T47D (cell line): ENCODE measurements around the gene CBFA2T3.

Source experiments
- DNase-seq, 2 experiments: peaks; one replicate each; pipeline versions ENCODE4 v3.0.0 to v3.0.0-alpha.2; 2011 to 2012; ENCODE audit warnings: low read depth in 1 of 2, low spot score in 1 of 2
- JUND ChIP-seq: IDR thresholded peaks from 2 replicates; pipeline ENCODE4 v1.6.1; 2012; ENCODE audit warnings: low read depth
- in situ Hi-C: cut with HindIII; loops from 2 replicates; pipeline ENCODE4 v1.10.0; 2016; ENCODE audit warnings: low sequenced_read_pairs, low pct_unique_long_range_greater_than_20kb

CBFA2T3 gene

GRCh38 chr16:88888461-88889387 is 88.3 kb downstream of the CBFA2T3 start:
- peak in 1 of 2 experiments; percentile 46 for DNase-seq
- TF ChIP-seq JUND = no peak
- in situ Hi-C loops = no loop called here

GRCh38 chr16:88888057-88888456 is 89.0 kb downstream of the CBFA2T3 start:
- TF ChIP-seq JUND = no peak
- no peak for DNase-seq
- in situ Hi-C loops = no loop called here

- in situ Hi-C loops = no loop called here
- DNase-seq = no peak
- TF ChIP-seq JUND = no peak
These were observed 90.0 kb downstream of the CBFA2T3 start for GRCh38 chr16:88886845-88887521.

GRCh38 chr16:88886420-88886844 is 90.6 kb downstream of the CBFA2T3 start:
- TF ChIP-seq JUND = no peak
- DNase-seq = no peak
- in situ Hi-C loops = no loop called here

- no peak for TF ChIP-seq JUND
- DNase-seq = no peak
- in situ Hi-C loops = no loop called here
These were observed 91.2 kb downstream of the CBFA2T3 start for GRCh38 chr16:88885693-88886280.

- no peak for DNase-seq
- in situ Hi-C loops = no loop called here
- TF ChIP-seq JUND = no peak
These were observed 92.3 kb downstream of the CBFA2T3 start for GRCh38 chr16:88884569-88885271.

- DNase-seq = no peak
- in situ Hi-C loops = no loop called here
- TF ChIP-seq JUND = no peak
These were observed 93.1 kb downstream of the CBFA2T3 start for GRCh38 chr16:88883946-88884345.

- TF ChIP-seq JUND = no peak
- in situ Hi-C loops = no loop called here
- DNase-seq = no peak
These were observed 93.7 kb downstream of the CBFA2T3 start for GRCh38 chr16:88883117-88883895.

GRCh38 chr16:88882358-88883030 is 94.5 kb downstream of the CBFA2T3 start:
- no peak for TF ChIP-seq JUND
- peak in 1 of 2 experiments; percentile 85 for DNase-seq
- in situ Hi-C loops = no loop called here

GRCh38 chr16:88881675-88882357 is 95.2 kb downstream of the CBFA2T3 start:
- no peak for DNase-seq
- in situ Hi-C loops = no loop called here
- TF ChIP-seq JUND = no peak

GRCh38 chr16:88881007-88881615 is 95.9 kb downstream of the CBFA2T3 start:
- no peak for TF ChIP-seq JUND
- in situ Hi-C loops = no loop called here
- DNase-seq = no peak
